HepG2 (cell line): Measurements from ENCODE around the gene BEX3. TPM values are rescaled to one million over a fixed set of nuclear protein-coding genes. Genes with fewer than 3 reads are reported as not detected.

ENCODE experiments used
- ATAC-seq: fragments of 200-7000 bp; cut with Tn5 transposase; 3 replicates; pipeline ENCODE4 v1.9.1; 2020; ENCODE audit warnings: mild to moderate bottlenecking, moderate library complexity
- BruUV-seq: library from RNA; stranded (reverse); fragments of 400-500 nt; replicated peaks from 2 replicates; lab custom pipeline; 2021; lab: Mats Ljungman, UMichigan
- CTCF ChIA-PET: fragments of 300-600 bp; formaldehyde crosslinking; extraction: SDS; loops from one replicate; lab custom pipeline; 2021; ENCODE audit warnings: low total read pairs, inconsistent platforms, low intra/inter-chr PET ratio; lab: Yijun Ruan, JAX
- POLR2A ChIA-PET: fragments of 350-600 bp; sonication (Branson Sonifier 250); formaldehyde crosslinking; loops from one replicate; lab custom pipeline; 2020; ENCODE audit warnings: antibody characterized with exemption, inconsistent platforms; lab: Yijun Ruan, JAX
- DNase-seq: peaks from one replicate; pipeline ENCODE4 v3.0.0-alpha.2; 2015; ENCODE audit warnings: low spot score
- FAIRE-seq: peaks from 3 replicates; lab custom pipeline; 2011; peaks lifted over from hg19 to GRCh38; lab: Jason Lieb, UNC
- H2AFZ ChIP-seq: one replicate; pipeline ENCODE4 v1.6.1; 2011; ENCODE audit warnings: low read length, inconsistent platforms
- H3K27ac ChIP-seq: fragments of 300-600 bp; 3 replicates; pipeline ENCODE4 v1.8.0; 2011; ENCODE audit warnings: mixed run types, mild to moderate bottlenecking, mixed read lengths, low read length, inconsistent platforms; ENCODE audit not compliant: insufficient read depth; ENCODE audit errors: extremely low read length
- H3K27me3 ChIP-seq, 2 experiments: fragments of 200-600 bp in 1 of 2; 2 replicates in 1 of 2; 3 replicates in 1 of 2; pipeline versions ENCODE4 v1.6.0 to v1.8.0; 2011; ENCODE audit warnings: low read length in 2 of 2, mild to moderate bottlenecking in 2 of 2, moderate library complexity in 2 of 2, inconsistent platforms in 1 of 2; ENCODE audit not compliant: insufficient read depth in 2 of 2, control insufficient read depth in 1 of 2
- H3K36me3 ChIP-seq, 2 experiments: fragments of 200-600 bp in 1 of 2; replicated peaks in 1 of 2; 2 replicates in 1 of 2; 3 replicates in 1 of 2; pipeline versions ENCODE4 v1.5.1 to v1.8.0; 2011; ENCODE audit warnings: low read length in 2 of 2, inconsistent platforms in 1 of 2; ENCODE audit not compliant: insufficient read depth in 2 of 2, control insufficient read depth in 1 of 2
- H3K4me1 ChIP-seq: 2 replicates; pipeline ENCODE4 v1.5.1; 2012; ENCODE audit warnings: low read length, inconsistent platforms; ENCODE audit not compliant: insufficient read depth
- H3K4me2 ChIP-seq: 2 replicates; pipeline ENCODE4 v1.6.0; 2011; ENCODE audit warnings: low read depth, low read length, inconsistent platforms
- H3K4me3 ChIP-seq, 3 experiments: fragments of 200-600 bp in 1 of 3; sonication (generic), shearing (Covaris generic) in 1 of 3; replicated peaks in 1 of 3; 2 replicates each; pipeline ENCODE4 v1.5.1; 2011 to 2016; ENCODE audit warnings: low read length in 3 of 3, inconsistent platforms in 2 of 3, low read depth in 2 of 3, mild to moderate bottlenecking in 2 of 3, control low read depth in 1 of 3, mixed read lengths in 1 of 3; ENCODE audit not compliant: insufficient read depth in 1 of 3
- H3K79me2 ChIP-seq: one replicate; pipeline ENCODE4 v1.6.1; 2011; ENCODE audit warnings: low read length, inconsistent platforms; ENCODE audit not compliant: insufficient read depth
- H3K9ac ChIP-seq: 2 replicates; pipeline ENCODE4 v1.6.0; 2011; ENCODE audit warnings: mild to moderate bottlenecking, low read depth, low read length, inconsistent platforms; ENCODE audit not compliant: insufficient read depth
- H3K9me3 ChIP-seq: 2 replicates; pipeline ENCODE4 v1.5.1; 2012; ENCODE audit warnings: mild to moderate bottlenecking, low read length
- H4K20me1 ChIP-seq: 2 replicates; pipeline ENCODE4 v1.6.0; 2011; ENCODE audit warnings: inconsistent platforms, mild to moderate bottlenecking, low read length, moderate library complexity; ENCODE audit not compliant: insufficient read depth
- ADNP ChIP-seq: sonication (generic); formaldehyde crosslinking; IDR thresholded peaks from 2 replicates; pipeline ENCODE4 v1.4.0; 2020; ENCODE audit warnings: missing genetic modification reagents
- GMEB1 ChIP-seq: sonication (generic); formaldehyde crosslinking; IDR thresholded peaks from 2 replicates; pipeline ENCODE4 v1.5.1; 2020; ENCODE audit warnings: missing genetic modification reagents, mild to moderate bottlenecking, borderline replicate concordance
- HDAC6 ChIP-seq: fragments of 200-600 bp; sonication (generic); IDR thresholded peaks from 2 replicates; pipeline ENCODE4 v1.7.0; 2017; ENCODE audit warnings: mild to moderate bottlenecking, antibody characterized with exemption, low read length, low read depth
- IRF2 ChIP-seq: IDR thresholded peaks from 2 replicates; pipeline ENCODE4 v1.6.1; 2018; ENCODE audit warnings: missing genetic modification reagents, missing compliant biosample characterization
- PCBP2 ChIP-seq: fragments of 200-400 bp; formaldehyde crosslinking; optimal IDR thresholded peaks from 2 replicates; pipeline ENCODE3; 2018; ENCODE audit warnings: low read length, low read depth; ENCODE audit not compliant: poor library complexity, severe bottlenecking
- TERF1 ChIP-seq: sonication (generic); formaldehyde crosslinking; IDR thresholded peaks from 2 replicates; pipeline ENCODE4 v1.8.0; 2022; ENCODE audit warnings: mild to moderate bottlenecking, missing genetic modification reagents, moderate library complexity
- ZBTB4 ChIP-seq: sonication (generic); formaldehyde crosslinking; IDR thresholded peaks from 2 replicates; pipeline ENCODE4 v1.4.0; 2020; ENCODE audit warnings: missing genetic modification reagents, mild to moderate bottlenecking, borderline replicate concordance
- ZBTB8A ChIP-seq: sonication (generic); formaldehyde crosslinking; IDR thresholded peaks from 2 replicates; pipeline ENCODE4 v1.4.0; 2020; ENCODE audit warnings: mild to moderate bottlenecking, low read depth, missing genetic modification reagents, borderline replicate concordance
- ZNF576 ChIP-seq: sonication (generic); formaldehyde crosslinking; IDR thresholded peaks from 2 replicates; pipeline ENCODE4 v1.4.0; 2020; ENCODE audit warnings: mild to moderate bottlenecking, missing genetic modification reagents
- ZNF670 ChIP-seq: sonication (generic); formaldehyde crosslinking; IDR thresholded peaks from 2 replicates; pipeline ENCODE4 v1.8.0; 2022; ENCODE audit warnings: mild to moderate bottlenecking, missing genetic modification reagents, borderline replicate concordance
- ZNF674 ChIP-seq: sonication (generic); formaldehyde crosslinking; IDR thresholded peaks from 2 replicates; pipeline ENCODE4 v1.5.0; 2020; ENCODE audit warnings: low read depth, mild to moderate bottlenecking, missing genetic modification reagents
- WGBS: methylation state at CpG from one replicate; pipeline ENCODE4 v1.1.6; 2017; ENCODE audit warnings: low lambda C conversion rate; 5-methylcytosine and 5-hydroxymethylcytosine counted together
- in situ Hi-C: cut with HindIII; loops from 2 replicates; pipeline ENCODE4 v1.10.0; 2017; ENCODE audit warnings: low pct_unique_long_range_greater_than_20kb; ENCODE audit not compliant: extremely low pct_ligation_motif_present
- intact Hi-C: fragments of 100-400 bp; cut with micrococcal nuclease; formaldehyde crosslinking; loops from one replicate; pipeline ENCODE4 v1.10.0; 2022; ENCODE audit not compliant: unreplicated experiment
- polyA plus RNA-seq, 8 experiments: library from polyadenylated mRNA; depleted of rRNA in 3 of 8; stranded (reverse) in 7 of 8; unstranded in 1 of 8; fragments of >200 nt; fragmentation: Illumina TruSeq in 4 of 8; extraction: Trizol in 4 of 8; gene quantifications; 2 replicates each; pipeline versions ENCODE4 v1.2.1 to v1.2.3, GENCODE V29; 2011 to 2016; ENCODE audit warnings: low read depth in 4 of 8, missing spikeins in 1 of 8, mixed read lengths in 1 of 8; ENCODE audit not compliant: insufficient read depth in 1 of 8
- total RNA-seq, 5 experiments: library from RNA; depleted of rRNA; stranded (reverse); fragments of >200 nt; fragmentation: Illumina TruSeq; extraction: Trizol; gene quantifications; 2 replicates each; pipeline ENCODE4 v1.2.3, GENCODE V29; 2016; ENCODE audit warnings: low read depth in 1 of 5

The BEX3 gene
- total and polyA plus RNA-seq, 2 of the 13 experiments (the other 11 are each of a cell fraction or from before 2014, with no cell fraction given), result 50.9 to 55.8 TPM

- TF ChIP-seq ZNF670 (no peak), ZNF674 (CRISPR knock-in tag) (no peak), PCBP2 (no peak), HDAC6 (no peak), ZBTB4 (CRISPR knock-in tag) (no peak), GMEB1 (CRISPR knock-in tag) (no peak)
These were observed 16.2 kb upstream of the BEX3 start (continued) for GRCh38 chrX:103360092-103360491.

- H3K4me3 ChIP-seq, result no peak overlapping the region
- peaks cover 5% of the 10 kb centered on the region for H3K79me2 ChIP-seq
- no peaks in the 10 kb centered on the region for H4K20me1 ChIP-seq
- peaks cover 33% of the 10 kb centered on the region for H3K4me1 ChIP-seq
- H3K9me3 ChIP-seq, result no peaks in the 10 kb centered on the region
- H3K27ac ChIP-seq, result no peak overlapping the region
- ChIA-PET POLR2A (no interaction called here), CTCF (no interaction called here)
- no TSS peak for BruUV-seq
- in situ Hi-C loops, result no loop called here
- ATAC-seq, result no peak
- 73% methylated on average over 1 of the region's 2 CpGs for WGBS
- no peak overlapping the region for H3K4me2 ChIP-seq
- no peak for DNase-seq
- TF ChIP-seq IRF2 (CRISPR knock-in tag) (no peak), TERF1 (no peak), ZNF576 (CRISPR knock-in tag) (no peak), ADNP (CRISPR knock-in tag) (no peak), ZBTB8A (CRISPR knock-in tag) (no peak)
- H3K9ac ChIP-seq, result no peak overlapping the region
- no peaks in the 10 kb centered on the region; a peak in 1 of 5 replicates for H3K27me3 ChIP-seq
- no peaks in the 10 kb centered on the region for H3K36me3 ChIP-seq
- intact Hi-C loops, result no loop called here
- no peak overlapping the region for H2AFZ ChIP-seq
- no peak for FAIRE-seq
These were observed 15.4 kb upstream of the BEX3 start for GRCh38 chrX:103360916-103361315.
